HEK293 (cell line): ENCODE data around the gene PSMC4.

Experiments used
- CTCF ChIP-seq: fragments of 450-650 bp; formaldehyde crosslinking; IDR thresholded peaks from 2 replicates; pipeline ENCODE4 v1.5.1; 2016; ENCODE audit warnings: missing biosample characterization, missing genetic modification characterization
- TCF7L2 ChIP-seq: IDR thresholded peaks from 2 replicates; pipeline ENCODE4 v1.6.1; 2011; ENCODE audit warnings: low read depth, mild to moderate bottlenecking, inconsistent platforms, low read length, moderate library complexity, borderline replicate concordance
- ZNF24 ChIP-seq: fragments of 450-650 bp; formaldehyde crosslinking; IDR thresholded peaks from 2 replicates; pipeline ENCODE4 v1.5.1; 2016; ENCODE audit warnings: missing biosample characterization, missing genetic modification characterization
- ZNF274 ChIP-seq, 2 experiments: fragments of 200-500 bp in 1 of 2; fragments of 450-650 bp in 1 of 2; sonication (Bioruptor generic) in 1 of 2; formaldehyde crosslinking in 1 of 2; IDR thresholded peaks; 2 replicates each; pipeline versions ENCODE4 v1.5.1 to v1.6.1; 2014 to 2016; ENCODE audit warnings: borderline replicate concordance in 1 of 2, inconsistent platforms in 1 of 2, low read length in 1 of 2, missing biosample characterization in 1 of 2, missing genetic modification characterization in 1 of 2

GRCh38 chr19:40009674-40010073 is 38.7 kb downstream of the PSMC4 start:
- TF ChIP-seq TCF7L2 (no peak), ZNF24 (tag by site-specific recombination) (no peak), ZNF274 (IDR thresholded peaks at IDR 0.05; ENCODE audit: low read length) (no peak), ZNF274 (tag by site-specific recombination; IDR thresholded peaks at IDR 0.05; ENCODE audit: borderline replicate concordance) (no peak), CTCF (no peak)
